22Rv1 (cell line): ENCODE measurements around the gene SPRN.

Experiments used
- CTCF ChIP-seq: fragments of 450-650 bp; IDR thresholded peaks from 2 replicates; pipeline ENCODE4 v1.5.1; 2017; ENCODE audit warnings: mild to moderate bottlenecking
- ZFX ChIP-seq: fragments of 450-650 bp; IDR thresholded peaks from 2 replicates; pipeline ENCODE4 v1.6.1; 2017; ENCODE audit warnings: antibody characterized with exemption, borderline replicate concordance

- TF ChIP-seq CTCF (no peak), ZFX (no peak)
Measured at GRCh38 chr10:133403359-133403758, 21.1 kb downstream of the SPRN start.
